ENCODE measurements around the gene CROT.

DNA sequence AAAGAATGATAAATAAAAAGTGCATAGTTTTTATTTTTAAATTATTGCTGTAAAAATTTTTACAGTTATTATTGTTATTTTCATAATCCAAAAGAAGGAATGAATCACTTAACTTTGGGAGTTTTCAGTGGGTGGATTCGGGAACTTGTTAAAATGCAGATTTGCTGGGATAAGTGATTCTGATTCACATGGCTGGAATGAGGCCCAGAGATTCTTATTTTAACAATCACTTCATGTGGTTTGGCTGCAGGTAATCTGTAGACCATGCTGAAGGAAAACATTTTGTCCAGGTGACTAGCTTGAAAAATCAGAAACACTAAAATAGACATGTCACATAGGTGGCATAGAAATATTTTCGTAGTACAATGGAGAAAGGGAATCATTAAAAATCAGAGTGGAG is 13.9 kb downstream of the CROT start:
- TF ChIP-seq, protein P1, sequence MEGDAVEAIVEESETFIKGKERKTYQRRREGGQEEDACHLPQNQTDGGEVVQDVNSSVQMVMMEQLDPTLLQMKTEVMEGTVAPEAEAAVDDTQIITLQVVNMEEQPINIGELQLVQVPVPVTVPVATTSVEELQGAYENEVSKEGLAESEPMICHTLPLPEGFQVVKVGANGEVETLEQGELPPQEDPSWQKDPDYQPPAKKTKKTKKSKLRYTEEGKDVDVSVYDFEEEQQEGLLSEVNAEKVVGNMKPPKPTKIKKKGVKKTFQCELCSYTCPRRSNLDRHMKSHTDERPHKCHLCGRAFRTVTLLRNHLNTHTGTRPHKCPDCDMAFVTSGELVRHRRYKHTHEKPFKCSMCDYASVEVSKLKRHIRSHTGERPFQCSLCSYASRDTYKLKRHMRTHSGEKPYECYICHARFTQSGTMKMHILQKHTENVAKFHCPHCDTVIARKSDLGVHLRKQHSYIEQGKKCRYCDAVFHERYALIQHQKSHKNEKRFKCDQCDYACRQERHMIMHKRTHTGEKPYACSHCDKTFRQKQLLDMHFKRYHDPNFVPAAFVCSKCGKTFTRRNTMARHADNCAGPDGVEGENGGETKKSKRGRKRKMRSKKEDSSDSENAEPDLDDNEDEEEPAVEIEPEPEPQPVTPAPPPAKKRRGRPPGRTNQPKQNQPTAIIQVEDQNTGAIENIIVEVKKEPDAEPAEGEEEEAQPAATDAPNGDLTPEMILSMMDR (IDR thresholded peaks at IDR 0.05) = no peak
- TF ChIP-seq POLR2A (IDR thresholded peaks at IDR 0.05) = no peak
